ENCODE measurements around the gene G0S2.
A peak's percentile ranks its signal among the peaks of the same experiment; 100 is the strongest.
"Not testable (repeated sequence)": the region's sequence is repeated elsewhere in the genome, so short reads cannot be mapped to it uniquely, and the experiment has no call there.

The G0S2 gene

DNA sequence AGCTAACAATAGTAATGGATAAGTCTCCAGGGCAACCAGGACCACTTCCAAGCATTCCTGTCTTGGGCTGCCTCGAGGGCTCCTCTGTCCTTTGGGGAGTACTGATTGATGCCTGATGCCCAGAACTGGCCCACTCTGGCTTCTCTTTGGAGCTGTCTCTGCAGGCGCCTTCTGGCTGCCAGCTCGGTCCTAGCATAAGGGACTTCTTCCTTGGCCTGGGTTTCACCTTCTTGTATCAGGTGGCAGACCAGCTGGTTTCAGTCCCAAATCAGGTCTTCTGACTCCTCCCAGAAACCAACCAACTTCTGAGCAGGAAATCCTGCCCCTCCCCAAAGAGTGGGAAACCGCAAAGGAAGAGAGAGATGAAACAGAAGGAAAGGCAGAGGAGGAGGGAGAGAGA lies 10.6 kb downstream of the G0S2 start:
- DNase-seq, result no peak

DNA sequence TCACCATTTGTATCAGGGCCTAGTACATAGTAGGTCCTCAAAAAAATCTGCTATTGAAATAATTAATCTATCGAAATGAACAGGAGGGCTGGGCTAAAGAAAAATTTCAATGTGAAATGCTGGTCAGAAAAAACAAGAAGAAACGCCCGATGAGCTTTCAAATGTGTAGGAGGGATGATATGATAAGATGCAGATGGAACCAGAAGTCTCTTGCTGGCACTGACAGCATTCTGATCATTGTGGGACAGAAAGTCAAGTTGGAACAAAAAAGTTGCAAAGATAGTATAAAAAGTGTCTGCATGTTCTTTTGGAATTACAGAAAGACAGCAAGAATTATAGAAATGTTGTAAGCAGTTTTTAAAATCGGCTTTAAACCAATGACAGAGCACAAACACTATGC lies 11.1 kb downstream of the G0S2 start:
- no peak for DNase-seq

DNA sequence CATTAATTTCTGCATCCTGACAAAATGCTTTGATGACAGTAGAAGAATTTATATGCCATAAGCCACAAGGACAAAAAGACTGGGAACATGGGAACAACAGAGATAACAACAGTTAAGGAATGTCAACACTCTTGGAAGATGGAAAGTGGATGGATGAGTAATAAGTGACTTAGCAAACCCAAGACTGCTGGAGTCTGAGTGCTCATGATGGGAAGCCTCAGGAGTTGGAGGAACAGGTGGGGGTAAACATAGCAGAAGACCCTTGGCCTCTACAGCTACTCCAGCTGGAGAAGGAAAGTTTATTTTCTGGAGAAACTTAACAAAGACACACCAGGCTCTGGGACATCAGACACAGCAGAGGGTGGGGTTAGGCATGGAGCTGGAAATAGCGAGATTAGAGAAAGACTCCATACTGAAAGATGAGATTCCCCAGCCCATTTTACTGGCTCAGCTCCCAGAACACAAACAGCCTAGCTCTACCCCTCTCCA lies 13.6 kb downstream of the G0S2 start:
- no peak for DNase-seq

DNA sequence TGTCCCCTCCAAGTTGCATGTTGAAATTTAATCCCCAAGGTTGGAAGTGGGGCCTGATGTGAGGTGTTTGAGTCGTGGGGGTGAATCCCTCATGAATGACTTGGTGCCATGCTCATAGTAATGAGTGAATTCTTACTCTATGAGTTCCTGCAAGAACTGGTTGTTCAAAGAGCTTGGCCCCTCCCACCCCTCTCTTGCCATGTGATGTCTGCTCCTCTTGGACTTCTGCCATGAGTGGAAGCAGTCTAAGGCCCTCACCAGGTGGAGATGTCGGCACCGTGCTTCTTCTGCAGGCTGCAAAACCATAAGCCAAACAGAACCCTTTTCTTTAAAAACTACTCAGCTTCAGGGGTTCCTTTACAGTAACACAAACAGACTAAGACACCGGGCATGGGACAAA lies 14.3 kb downstream of the G0S2 start:
- DNase-seq, result no peak

DNA sequence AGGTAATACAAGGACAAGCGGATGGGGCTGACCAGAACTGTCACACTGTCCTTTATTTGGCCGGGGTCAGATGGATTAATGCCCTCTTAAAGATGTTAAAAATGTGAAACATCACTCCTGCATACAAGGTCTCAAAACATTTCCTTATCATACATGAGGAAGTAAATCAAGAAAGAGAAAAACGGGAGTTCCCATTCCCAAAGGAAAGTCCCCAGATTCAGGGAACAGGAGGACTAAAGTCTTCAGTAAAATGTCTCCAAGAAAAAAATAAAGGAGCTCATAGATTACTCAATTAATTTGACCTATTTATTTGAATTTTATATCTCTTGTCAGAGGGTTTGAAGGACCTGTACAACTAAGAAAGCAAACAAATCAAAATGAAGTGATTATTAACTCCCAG lies 16.0 kb downstream of the G0S2 start:
- no peak for DNase-seq

DNA sequence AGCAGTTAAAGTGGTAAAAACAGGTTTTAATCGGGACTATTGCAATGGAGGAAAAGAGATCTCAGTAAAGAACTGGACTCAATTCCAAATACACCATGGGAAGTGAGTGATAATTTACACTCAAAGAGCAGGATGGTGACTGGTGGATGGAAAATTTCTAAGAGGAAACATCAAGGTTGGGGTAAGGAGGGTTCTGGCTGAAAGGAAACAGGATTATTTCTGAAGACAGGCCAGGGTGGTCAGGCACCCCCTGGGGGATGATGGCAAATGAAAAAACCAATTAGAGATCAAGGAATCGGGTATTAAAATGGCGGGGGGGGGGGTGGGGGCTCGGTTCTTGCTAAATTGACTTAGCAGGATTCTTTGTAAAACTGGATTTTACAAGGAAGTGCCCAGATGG lies 17.1 kb downstream of the G0S2 start:
- no peak for DNase-seq

DNA sequence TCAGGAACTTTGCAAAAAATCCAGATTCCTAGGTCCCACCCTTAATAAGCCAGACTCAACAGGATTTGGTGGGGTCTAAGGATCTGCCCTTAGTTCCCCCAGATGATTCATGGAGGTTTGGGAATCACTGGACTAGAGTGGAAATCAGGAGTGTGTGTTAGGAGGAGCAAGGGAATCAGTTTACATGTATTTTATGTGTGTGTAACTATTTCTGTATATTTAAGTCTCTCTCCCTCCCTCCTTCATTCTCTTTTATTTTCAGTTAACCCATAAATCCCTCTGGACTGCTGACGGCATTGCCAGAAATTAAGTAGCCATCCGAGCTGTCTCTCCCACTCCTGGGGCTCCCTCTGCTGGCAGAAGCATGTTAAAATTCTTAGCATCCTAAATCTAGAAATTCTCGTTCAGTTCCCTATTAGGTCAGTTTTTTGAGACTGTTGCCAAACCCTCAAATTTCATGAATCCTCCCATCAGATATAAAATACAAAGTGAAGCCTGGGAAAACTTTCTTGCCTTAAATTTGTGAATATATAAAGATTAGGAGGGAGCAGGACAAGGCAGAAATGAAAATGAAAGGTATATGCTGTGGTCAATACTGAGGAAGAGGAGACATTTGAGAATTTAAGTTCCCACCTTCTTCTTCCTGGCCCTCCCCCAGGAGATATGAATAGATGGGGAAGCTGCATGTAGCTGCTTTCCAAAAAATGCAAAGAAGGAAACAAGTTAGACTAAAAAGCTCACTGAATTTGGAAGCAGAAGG lies 17.7 kb downstream of the G0S2 start:
- DNase-seq, result peak; percentile 39

DNA sequence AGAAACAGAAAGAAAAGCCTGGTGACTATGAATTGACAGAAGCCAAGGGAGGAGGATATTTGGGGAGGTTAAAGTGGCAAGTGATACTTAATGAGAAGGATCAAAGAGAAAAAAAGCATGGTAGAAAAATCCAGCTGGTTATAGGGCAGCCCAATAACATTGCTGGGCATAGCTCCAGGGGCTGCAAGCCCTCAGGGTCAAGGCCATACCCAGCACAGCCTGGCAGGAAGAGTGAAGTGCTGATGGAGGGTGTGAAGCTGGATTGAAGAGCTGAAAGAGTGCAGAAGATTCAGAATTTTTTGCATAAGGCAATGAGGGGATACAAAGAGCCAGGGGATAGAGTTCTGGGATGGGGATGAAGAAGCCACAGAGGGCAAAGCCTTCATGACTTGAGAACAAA lies 21.5 kb downstream of the G0S2 start:
- no peak for DNase-seq

DNA sequence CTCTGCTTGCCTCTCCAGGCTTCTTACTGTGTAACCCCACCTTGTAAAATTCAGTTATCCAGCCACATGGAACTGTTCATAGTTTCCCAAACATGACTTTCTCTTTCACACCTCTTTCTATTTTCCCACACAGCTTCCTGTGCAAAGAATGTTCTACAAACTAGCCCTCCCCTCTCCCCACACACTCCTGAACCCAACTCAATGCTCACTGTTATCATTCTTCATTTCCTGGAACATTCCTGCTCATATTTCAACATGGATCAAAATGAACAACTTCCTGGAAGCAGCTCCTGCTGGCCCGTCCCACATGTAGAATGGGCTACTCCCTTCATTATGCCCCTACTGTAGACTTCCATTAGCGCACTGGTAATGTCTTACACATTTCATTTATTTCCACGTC lies 21.9 kb downstream of the G0S2 start:
- no peak for DNase-seq

DNA sequence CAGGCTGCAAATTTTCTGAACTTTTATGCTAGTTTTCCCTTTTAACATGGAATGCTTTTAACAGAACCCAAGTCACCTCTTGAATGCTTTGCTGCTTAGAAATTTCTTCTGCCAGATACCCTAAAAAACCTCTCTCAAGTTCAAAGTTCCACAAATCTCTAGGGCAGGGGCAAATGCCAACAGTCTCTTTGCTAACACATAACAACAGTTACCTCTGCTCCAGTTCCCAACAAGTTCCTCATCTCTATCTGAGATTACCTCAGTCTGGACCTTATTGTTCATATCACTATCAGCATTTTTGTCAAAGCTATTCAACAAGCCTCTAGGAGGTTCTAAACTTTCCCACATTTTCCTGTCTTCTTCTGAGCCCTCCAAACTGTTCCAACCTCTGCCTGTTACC lies 25.5 kb downstream of the G0S2 start:
- not testable (repeated sequence) for DNase-seq

DNA sequence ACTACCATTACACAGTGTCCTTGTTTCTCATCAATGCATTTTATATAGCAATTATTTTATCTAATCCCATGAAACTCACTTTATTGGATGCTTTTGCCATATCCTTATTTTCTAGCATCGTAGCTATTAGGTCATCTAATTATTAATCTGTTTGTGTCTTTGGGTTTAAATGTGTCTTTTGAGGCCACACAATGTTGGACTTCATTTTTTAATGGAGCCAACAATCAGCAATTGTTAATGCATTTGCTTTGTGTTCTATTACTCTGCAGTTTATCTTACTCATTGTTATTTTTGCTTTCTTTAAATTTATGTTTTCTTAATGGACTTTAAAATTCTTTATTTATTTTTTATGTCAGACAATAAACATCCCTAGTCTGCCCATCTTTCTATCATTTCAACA lies 27.6 kb downstream of the G0S2 start:
- no peak for DNase-seq

DNA sequence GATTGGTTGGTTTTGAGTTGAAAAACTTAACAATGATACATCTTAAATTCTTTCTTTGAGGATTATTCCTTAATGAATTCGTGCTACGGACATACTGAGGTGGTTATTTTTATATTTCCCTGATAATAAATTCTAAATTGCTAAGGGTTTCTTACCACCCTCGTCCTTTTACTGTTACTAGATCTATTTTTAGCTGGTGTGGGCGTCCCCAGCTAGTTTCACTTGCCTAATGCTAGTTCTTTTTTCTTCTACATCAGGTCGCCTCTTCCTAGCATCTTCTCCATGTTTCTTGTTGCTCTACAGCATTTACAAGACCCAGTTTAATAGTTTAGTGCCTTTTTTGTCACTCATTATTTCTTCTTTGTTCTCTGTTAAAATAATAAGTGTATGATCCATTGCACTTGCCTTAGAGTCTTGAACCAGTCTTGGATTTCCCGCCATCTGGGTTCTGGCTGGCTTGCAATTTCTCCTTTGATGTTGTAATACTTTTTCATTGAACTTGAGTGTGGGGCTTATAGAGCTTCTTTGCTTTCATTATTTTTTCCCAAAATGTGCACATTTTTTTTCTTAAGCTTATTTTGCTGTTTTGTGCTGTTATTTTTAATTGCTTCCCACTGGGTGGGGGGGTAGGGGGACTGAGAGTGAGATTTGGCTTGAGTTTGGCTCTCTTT lies 28.8 kb downstream of the G0S2 start:
- no peak for DNase-seq

DNA sequence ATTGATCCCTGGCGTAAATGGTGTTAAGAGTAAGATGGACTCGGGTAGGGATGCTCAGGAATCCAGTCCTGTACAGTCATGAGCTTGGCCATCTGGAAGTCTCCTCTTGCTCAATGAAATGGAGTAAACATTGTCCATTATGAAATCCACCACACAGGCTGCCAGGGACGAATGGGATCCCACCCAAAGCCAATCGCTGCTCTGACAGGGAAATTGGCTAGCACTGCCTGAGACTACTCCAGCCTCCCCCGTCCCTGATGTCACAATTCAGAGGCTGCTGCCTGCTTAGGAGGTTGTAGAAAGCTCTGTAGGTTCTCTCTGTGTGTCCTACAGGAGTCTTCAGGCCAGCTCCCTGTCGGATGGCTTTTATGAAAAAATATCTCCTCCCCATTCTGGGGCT lies 29.4 kb downstream of the G0S2 start, which contains the start of gene HSD11B1:
Gene HSD11B1, plus strand, starts transcription at position 263 of the 400 bp plus-strand sequence. Its CDS starts 97 bp downstream, at position 360.
- no peak for DNase-seq

DNA sequence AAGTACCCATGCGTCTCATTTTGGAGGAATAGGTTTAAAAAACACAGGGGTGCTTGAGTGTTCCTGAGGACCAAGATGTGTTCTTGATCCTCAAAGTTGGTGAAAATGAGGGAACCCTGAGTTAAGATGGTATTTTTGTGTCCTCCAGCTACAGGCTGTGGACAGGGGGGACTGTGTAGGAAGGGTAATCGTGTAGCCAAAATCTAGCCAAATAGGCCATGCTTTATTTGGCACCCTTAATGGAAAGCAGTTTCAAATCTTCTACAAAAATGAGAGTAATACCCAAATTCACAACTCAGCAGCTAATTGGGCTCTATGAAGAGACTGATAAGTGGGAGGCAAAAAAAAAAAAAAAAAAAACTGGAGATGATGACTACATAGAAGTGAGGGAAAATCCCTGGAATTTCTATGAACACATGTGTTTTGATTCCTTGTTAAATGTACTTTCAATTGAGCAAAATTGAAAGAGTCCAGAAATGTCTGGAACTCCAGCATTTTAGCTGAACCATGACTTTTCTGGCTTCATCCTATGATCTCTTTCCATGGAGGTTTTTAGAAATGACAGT lies 29.9 kb downstream of the G0S2 start:
- DNase-seq, result no peak

DNA sequence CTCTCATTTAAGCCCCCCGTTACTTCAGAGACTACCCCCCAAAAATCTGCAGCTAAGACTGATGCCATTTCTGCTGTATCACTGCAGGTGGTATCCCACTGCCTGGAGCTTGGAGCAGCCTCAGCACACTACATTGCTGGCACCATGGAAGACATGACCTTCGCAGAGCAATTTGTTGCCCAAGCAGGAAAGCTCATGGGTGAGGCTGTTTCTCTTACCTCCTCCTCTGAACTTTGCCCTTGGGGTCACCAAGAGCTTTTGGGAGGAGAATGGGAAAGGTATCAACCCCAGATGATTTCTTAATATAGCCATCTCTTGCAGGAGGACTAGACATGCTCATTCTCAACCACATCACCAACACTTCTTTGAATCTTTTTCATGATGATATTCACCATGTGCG lies 31.4 kb downstream of the G0S2 start:
- no peak for DNase-seq

DNA sequence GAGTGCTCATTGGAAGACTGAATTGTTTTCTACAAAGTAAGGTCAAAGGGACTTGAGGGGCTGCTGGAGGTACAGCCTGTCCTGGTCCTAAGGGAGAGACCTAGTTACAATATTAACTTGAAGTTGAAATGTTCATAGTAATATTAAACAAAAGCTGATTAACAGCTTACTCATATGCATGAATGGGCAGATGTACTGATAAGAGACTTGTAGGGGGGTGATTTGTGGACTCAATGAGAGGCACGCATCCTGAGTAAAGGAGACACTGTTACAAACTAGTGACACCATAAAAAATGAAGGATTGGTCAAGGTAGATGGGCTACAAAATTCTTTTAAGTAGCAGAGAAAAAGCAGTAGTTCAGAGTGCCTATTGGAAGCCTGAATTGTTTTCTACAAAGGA lies 32.1 kb downstream of the G0S2 start:
- no peak for DNase-seq

DNA sequence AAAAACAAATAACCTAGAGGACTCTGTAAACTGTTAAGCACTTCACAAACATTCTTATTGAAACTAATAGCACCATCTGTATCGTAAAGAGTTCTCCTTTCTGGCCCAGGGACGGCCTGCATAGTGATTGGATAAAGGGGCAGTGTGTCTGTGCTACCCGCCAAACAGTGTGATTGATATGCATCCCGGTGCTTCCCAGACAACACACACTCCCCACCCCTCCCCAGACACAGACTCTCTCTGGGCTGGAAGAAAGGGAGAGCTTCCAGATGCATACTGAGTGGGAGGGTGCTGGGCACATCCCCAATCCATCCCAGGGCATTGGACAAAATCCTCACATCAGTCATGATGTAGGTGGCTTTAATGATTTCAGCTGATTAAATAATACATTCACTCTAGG lies 33.1 kb downstream of the G0S2 start:
- no peak for DNase-seq

DNA sequence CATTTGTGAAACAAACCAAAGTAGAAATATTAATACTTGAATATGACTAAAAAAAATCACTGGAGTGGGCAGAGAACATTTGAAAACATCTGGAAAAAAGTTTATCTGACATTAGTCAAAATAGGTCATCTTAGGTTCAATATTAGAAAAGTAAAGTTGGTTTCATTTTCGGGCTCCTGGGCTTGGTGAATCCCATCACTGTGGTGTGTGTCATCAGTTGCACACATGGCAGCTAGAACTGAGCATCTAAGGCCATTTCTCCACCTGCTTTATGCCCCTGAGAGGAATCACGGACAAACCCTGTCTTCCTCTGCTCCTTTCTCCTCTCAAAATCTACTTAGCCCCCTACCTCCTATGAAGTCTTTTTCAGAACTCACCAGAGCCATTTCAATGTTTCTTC lies 34.9 kb downstream of the G0S2 start:
- DNase-seq, result no peak

DNA sequence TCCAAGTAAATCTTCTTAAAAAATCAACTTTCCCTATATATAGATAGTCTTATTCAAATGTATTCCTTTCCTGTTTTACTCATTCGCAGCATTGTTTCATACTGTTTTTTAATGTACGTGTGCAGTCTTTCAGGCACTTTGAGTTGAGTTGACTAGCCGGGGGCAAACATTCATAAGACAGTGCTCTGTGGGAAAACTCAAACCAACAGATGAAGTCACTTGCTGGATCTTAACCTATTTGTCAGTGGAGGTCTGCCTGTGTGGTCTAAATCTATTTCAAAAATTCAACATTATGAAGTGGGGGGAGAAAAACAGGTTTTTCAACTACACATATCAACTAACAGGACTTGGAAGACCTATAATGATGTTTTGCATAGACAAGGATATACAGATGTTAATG lies 35.6 kb downstream of the G0S2 start:
- no peak for DNase-seq

DNA sequence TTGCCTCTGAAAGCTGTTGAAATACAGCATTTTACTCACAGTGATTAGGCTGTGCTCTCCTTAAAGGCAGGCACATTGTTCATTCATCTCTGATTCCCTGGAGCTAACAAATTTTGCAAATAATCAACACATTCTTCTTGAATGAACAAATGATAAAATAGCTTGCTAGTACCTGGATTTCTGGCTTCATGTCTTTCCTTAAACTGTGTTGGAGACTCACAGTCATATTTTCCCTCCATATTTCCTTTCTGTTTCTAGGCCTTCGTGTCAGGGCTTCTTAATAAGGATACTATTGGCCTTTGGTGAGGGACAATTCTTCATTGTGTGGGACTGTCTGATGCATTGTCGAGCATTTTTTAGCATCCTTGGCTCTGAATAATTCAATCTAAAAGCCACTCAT lies 39.1 kb downstream of the G0S2 start:
- no peak for DNase-seq

DNA sequence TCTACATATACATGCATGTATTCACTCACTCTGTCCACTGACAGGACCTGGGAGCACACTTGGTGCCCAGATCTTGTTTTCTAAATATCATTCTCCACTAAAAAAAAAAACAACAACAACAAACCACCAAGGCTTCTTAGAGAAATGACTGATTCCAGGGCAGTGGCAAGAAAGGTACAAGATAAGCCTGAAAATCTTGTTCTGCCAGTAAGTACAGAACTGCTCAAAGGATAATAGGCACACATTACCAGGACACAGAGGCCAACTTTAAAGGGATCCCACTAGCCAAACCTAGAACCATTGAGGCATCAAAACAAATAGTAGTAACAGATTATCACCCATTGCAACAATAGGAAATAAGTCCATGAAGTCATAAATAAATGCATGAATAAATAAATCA lies 40.1 kb downstream of the G0S2 start:
- no peak for DNase-seq

DNA sequence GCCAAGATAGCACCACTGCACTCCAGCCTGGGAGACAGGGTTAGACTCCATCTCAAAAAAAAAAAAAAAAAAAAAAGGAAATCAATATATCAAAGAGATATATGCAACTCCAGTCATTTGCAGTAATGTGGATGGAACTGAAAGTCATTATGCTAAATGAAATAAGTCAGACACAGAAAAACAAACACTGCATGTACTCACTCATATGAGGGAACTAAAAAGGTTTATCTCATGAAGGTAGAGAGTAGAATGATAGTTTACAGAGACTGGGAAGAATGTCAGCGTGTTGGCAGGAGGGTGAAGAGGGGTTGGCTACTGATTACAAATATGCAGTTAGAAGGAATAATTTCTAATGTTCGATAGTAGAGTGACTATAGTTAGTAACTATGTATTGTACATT lies 42.6 kb downstream of the G0S2 start:
- DNase-seq, result no peak

DNA sequence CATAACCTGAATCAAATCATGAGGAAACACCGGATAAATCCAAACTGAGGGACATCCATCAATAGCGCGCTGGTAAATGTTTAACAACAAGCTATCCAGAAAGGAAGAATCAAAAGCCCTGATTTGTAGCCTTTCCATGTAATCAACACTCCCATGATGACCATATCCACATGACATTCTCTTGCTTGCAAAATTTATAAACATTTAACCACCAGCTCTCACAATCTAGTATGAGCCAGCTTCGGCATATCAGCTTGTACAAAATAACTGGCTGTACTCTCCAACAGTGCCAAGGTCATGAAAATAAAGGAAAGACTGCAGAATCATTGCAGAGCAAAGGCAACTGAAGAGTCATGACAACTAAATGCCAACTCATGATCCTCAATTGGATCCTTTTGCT lies 45.1 kb downstream of the G0S2 start:
- DNase-seq, result no peak

DNA sequence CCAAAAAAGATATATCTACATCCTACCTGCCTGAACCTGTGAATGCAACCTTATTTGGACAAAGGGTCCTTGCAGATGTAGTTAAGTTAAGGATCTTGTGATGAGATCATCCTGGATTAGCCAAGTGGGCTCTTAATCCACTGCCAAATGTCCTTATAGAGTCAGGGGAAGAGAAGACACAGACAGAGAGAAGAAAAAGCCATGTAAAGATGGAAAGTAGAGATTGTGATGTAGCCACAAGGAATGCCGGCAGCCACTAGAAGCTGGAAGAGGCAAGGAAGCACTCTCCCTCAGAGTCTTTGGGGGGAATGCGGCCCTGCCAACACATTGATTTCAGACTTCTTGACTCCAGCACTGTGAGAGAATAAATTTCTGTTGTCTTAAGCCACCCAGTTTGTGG lies 45.6 kb downstream of the G0S2 start:
- DNase-seq, result no peak

All from NK-92 treated with Interleukin-12 subunit alpha and Interleukin-12 subunit beta, amount 100 ng/mL, for 24 hours (cell line).